NCI-H1092 treated with DMSO at 0.1 percent for 48 hours (cell line): ENCODE results near the gene DGCR8.
"Not testable (repeated sequence)": the region's sequence is repeated elsewhere in the genome, so short reads cannot be mapped to it uniquely, and the experiment has no call there.

Experiments used
- DNase-seq: peaks from one replicate; lab custom pipeline; 2025; lab: John Stamatoyannopoulos, UW

DGCR8 gene

GRCh38 chr22:20066617-20067383, 13.2 kb upstream of the DGCR8 start:
- no peak for DNase-seq

- DNase-seq = not testable (repeated sequence)
Observed at GRCh38 chr22:20067384-20067682, 12.7 kb upstream of the DGCR8 start.

GRCh38 chr22:20068640-20069039, 11.4 kb upstream of the DGCR8 start:
- no peak for DNase-seq

GRCh38 chr22:20069331-20070042, 10.6 kb upstream of the DGCR8 start:
- no peak for DNase-seq

- no peak for DNase-seq
Observed at GRCh38 chr22:20071524-20071972, 8.5 kb upstream of the DGCR8 start.

- DNase-seq = no peak
Observed at GRCh38 chr22:20076627-20077172, 3.3 kb upstream of the DGCR8 start.

- peak; percentile 61 for DNase-seq
Observed at GRCh38 chr22:20080445-20080775, 369 bp downstream of the DGCR8 start.

GRCh38 chr22:20080776-20081654, 974 bp downstream of the DGCR8 start:
- peak; percentile 35 for DNase-seq

GRCh38 chr22:20083157-20083890, 3.3 kb downstream of the DGCR8 start:
- DNase-seq = no peak

GRCh38 chr22:20083891-20084546, 4.0 kb downstream of the DGCR8 start:
- DNase-seq = no peak

- no peak for DNase-seq
Observed at GRCh38 chr22:20084547-20085413, 4.7 kb downstream of the DGCR8 start.

- no peak for DNase-seq
Observed at GRCh38 chr22:20085651-20086050, 5.6 kb downstream of the DGCR8 start.

GRCh38 chr22:20086101-20086599, 6.1 kb downstream of the DGCR8 start:
- no peak for DNase-seq

- no peak for DNase-seq
Observed at GRCh38 chr22:20086763-20087162, 6.7 kb downstream of the DGCR8 start.

GRCh38 chr22:20087319-20088262, 7.5 kb downstream of the DGCR8 start:
- DNase-seq = no peak

- no peak for DNase-seq
Observed at GRCh38 chr22:20088263-20088648, 8.2 kb downstream of the DGCR8 start.

GRCh38 chr22:20089226-20089976, 9.4 kb downstream of the DGCR8 start:
- DNase-seq = no peak
